GM15510 (cell line): ENCODE measurements around the gene VPS11.

ENCODE experiments used
- POLR2A ChIP-seq: IDR thresholded peaks from 3 replicates; pipeline ENCODE4 v1.6.1; 2011; ENCODE audit warnings: borderline replicate concordance; ENCODE audit not compliant: insufficient read length; ENCODE audit errors: extremely low read depth

Gene VPS11

GRCh38 chr11:119117004-119117706 lies 49.5 kb downstream of the VPS11 start:
- TF ChIP-seq POLR2A = no peak

- TF ChIP-seq POLR2A = no peak
Measured at GRCh38 chr11:119118227-119118626, 50.6 kb downstream of the VPS11 start.

GRCh38 chr11:119118946-119119345 lies 51.3 kb downstream of the VPS11 start:
- TF ChIP-seq POLR2A = no peak

- no peak for TF ChIP-seq POLR2A
Measured at GRCh38 chr11:119120639-119121007, 53.0 kb downstream of the VPS11 start.

- peak; percentile 70 for TF ChIP-seq POLR2A
Measured at GRCh38 chr11:119121008-119121810, 53.6 kb downstream of the VPS11 start, which contains the start of gene HINFP. HINFP (plus strand) TSS chr11:119121580; CDS start chr11:119126945, 5,365 bp downstream.

GRCh38 chr11:119121811-119122124 lies 54.1 kb downstream of the VPS11 start:
- TF ChIP-seq POLR2A = no peak

- no peak for TF ChIP-seq POLR2A
Measured at GRCh38 chr11:119125821-119126220, 58.2 kb downstream of the VPS11 start.

- TF ChIP-seq POLR2A = no peak
Measured at GRCh38 chr11:119126675-119127268, 59.2 kb downstream of the VPS11 start.

GRCh38 chr11:119130662-119131061 lies 63.0 kb downstream of the VPS11 start:
- no peak for TF ChIP-seq POLR2A
